ENCODE measurements around the gene CRYGN.

The CRYGN gene

GRCh38 chr7:151448261-151449252, 8.6 kb upstream of the CRYGN start:
- no peak for TF ChIP-seq REST (IDR thresholded peaks at IDR 0.05; ENCODE audit: insufficient replicate concordance, low read depth)
- TF ChIP-seq CTCF (IDR thresholded peaks at IDR 0.05; ENCODE audit: insufficient read depth, low read length), result peak; percentile 59
- no peaks in the 10 kb centered on the region for H3K27me3 ChIP-seq (ENCODE audit: insufficient read depth, poor library complexity, severe bottlenecking)
- H3K4me3 ChIP-seq (replicated peaks; ENCODE audit: insufficient read depth, low read length), result peak overlapping the region; percentile 50
- peak; percentile 31 to 65 for DNase-seq (ENCODE audit: low read depth in 1 of 2, low spot score in 1 of 2)
- H3K27ac ChIP-seq (replicated peaks), result no peak overlapping the region

GRCh38 chr7:151447901-151448260, 7.9 kb upstream of the CRYGN start:
- no peak for DNase-seq (ENCODE audit: low read depth in 1 of 2, low spot score in 1 of 2)
- no peak overlapping the region for H3K27ac ChIP-seq (replicated peaks)
- TF ChIP-seq SPI1 (IDR thresholded peaks at IDR 0.05; ENCODE audit: borderline replicate concordance, low read depth) (no peak), GABPA (IDR thresholded peaks at IDR 0.05; ENCODE audit: low read depth) (no peak), REST (IDR thresholded peaks at IDR 0.05; ENCODE audit: insufficient replicate concordance, low read depth) (no peak), CTCF (IDR thresholded peaks at IDR 0.05; ENCODE audit: insufficient read depth, low read length) (no peak), POLR2AphosphoS5 (IDR thresholded peaks at IDR 0.05; ENCODE audit: low read depth) (no peak)
- peak overlapping the region; percentile 50 for H3K4me3 ChIP-seq (replicated peaks; ENCODE audit: insufficient read depth, low read length)
- H3K27me3 ChIP-seq (ENCODE audit: insufficient read depth, poor library complexity, severe bottlenecking), result no peaks in the 10 kb centered on the region

GRCh38 chr7:151447312-151447711, 7.4 kb upstream of the CRYGN start:
- Histone ChIP-seq H3K27ac (replicated peaks) (no peak overlapping the region), H3K4me3 (replicated peaks; ENCODE audit: insufficient read depth, low read length) (no peak overlapping the region), H3K27me3 (ENCODE audit: insufficient read depth, poor library complexity, severe bottlenecking) (no peaks in the 10 kb centered on the region)
- DNase-seq (ENCODE audit: low read depth in 1 of 2, low spot score in 1 of 2), result no peak
- TF ChIP-seq REST (IDR thresholded peaks at IDR 0.05; ENCODE audit: insufficient replicate concordance, low read depth) (no peak), CTCF (IDR thresholded peaks at IDR 0.05; ENCODE audit: insufficient read depth, low read length) (no peak), GABPA (IDR thresholded peaks at IDR 0.05; ENCODE audit: low read depth) (no peak), POLR2AphosphoS5 (IDR thresholded peaks at IDR 0.05; ENCODE audit: low read depth) (no peak), SPI1 (IDR thresholded peaks at IDR 0.05; ENCODE audit: borderline replicate concordance, low read depth) (no peak)

All from HL-60 (cell line).